Measurements from ENCODE around the gene LYSMD1. TPM values are rescaled to one million over a fixed set of nuclear protein-coding genes. Genes with fewer than 3 reads are reported as not detected.
"Not testable (repeated sequence)": the region's sequence is repeated elsewhere in the genome, so short reads cannot be mapped to it uniquely, and the experiment has no call there.

Gene LYSMD1, protein sequence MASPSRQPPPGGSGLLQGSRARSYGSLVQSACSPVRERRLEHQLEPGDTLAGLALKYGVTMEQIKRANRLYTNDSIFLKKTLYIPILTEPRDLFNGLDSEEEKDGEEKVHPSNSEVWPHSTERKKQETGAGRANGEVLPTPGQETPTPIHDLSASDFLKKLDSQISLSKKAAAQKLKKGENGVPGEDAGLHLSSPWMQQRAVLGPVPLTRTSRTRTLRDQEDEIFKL
- 0.54 TPM for total RNA-seq
- under 1 TPM in 3 of 4 donors, not detected in 1; 0.14 to 0.18 (median 0.14) TPM for polyA plus RNA-seq

DNA sequence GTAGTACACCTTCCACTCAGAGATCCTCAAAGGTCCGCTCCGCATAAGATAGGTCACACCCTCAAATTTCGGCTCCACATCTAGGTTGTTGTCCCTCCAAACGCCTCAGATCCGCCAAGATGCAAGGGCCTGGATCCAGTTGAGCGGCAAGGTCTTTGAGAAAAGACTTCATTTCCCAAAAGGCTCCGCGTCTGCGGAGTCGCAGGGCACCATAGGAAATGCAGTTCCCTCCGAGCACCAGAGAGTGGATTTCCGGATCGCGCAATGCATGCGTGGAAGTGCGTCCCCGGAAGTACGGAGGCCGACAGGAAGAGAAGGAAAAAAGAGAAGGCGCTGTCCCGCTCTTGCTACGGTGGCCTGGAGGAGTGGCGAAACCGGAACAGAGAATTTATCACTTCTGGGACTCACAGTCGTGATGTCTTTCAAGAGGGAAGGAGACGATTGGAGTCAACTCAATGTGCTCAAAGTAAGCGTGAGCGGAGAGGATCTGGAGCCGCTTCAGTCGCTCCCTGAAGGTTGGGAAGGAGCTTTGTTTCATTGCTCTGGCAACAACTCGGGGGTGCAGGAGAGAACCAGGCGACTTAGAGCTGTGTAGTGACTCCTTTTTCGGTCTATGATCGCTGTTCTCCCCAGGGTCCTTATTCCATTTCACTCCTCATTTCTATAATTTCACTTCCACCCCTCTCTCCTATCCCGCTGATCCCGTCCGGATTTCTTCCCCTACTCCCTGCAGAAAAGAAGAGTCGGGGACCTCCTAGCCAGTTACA lies at the start of gene LYSMD1, which contains the start of gene SCNM1:
Gene LYSMD1 (minus strand): TSS at position 165 of the 767 bp plus-strand sequence. CDS start 644 bp downstream, outside the sequence.
Gene SCNM1 (plus strand): TSS at position 407 of the 767 bp plus-strand sequence. CDS start 9 bp downstream, at position 416.
- peak; percentile 95 to 99 (median 97) for DNase-seq
- peaks cover 6% of the 10 kb centered on the region for H3K27me3 Mint-ChIP-seq
- peak within 1 kb of the TSS; percentile 95 to 98 (median 96) for H3K4me3 Mint-ChIP-seq
- H3K9me3 Mint-ChIP-seq: no peaks in the 10 kb centered on the region
- peak; percentile 96 for ATAC-seq (ENCODE audit: low read depth in 2 of 2)
- H3K36me3 Mint-ChIP-seq: peaks cover 29% of the 10 kb centered on the region
- H3K4me1 Mint-ChIP-seq: peaks cover 6 to 74% (median 35%) of the 10 kb centered on the region in 4 donors
- Histone ChIP-seq H3K36me3 (ENCODE audit: control insufficient read depth, insufficient read depth, low read length) (peaks cover 37% of the 10 kb centered on the region), H3K27ac (ENCODE audit: insufficient read depth, low read length, poor library complexity, severe bottlenecking) (peak within 1 kb of the TSS; percentile 70), H3K4me1 (ENCODE audit: control insufficient read depth, insufficient read depth, low read length, poor library complexity, severe bottlenecking) (peaks cover 28% of the 10 kb centered on the region), H3K4me3 (ENCODE audit: low read depth, low read length) (peak within 1 kb of the TSS; percentile 100), H3K27me3 (ENCODE audit: control insufficient read depth, insufficient read depth, low read length) (no peaks in the 10 kb centered on the region), H3K9me3 (ENCODE audit: control insufficient read depth in 2 of 2, low read length in 2 of 2) (no peaks in the 10 kb centered on the region)
- H3K27ac Mint-ChIP-seq: peak within 1 kb of the TSS; percentile 89 to 97 (median 97)

DNA sequence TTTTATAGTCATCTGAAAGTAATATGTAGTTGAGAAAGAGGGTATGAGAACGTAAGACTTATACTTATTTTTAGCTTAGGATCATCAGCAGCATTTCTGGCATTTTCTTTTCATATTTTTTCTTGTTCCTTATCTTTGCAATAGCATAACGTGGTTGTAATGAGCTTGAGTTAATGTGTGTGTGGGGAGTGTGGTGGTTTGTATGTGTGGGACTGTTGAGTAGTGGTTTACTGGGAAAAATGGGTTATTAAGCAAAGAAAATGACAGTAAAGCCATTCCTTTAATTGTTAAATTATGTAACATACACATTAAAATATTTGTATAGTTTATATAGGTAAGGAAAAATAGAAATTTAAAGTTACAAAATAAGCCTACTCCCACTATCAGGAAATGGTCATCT lies 47.9 kb upstream of the LYSMD1 start:
- no peak overlapping the region for H3K27ac ChIP-seq (ENCODE audit: insufficient read depth, low read length, poor library complexity, severe bottlenecking)
- Mint-ChIP-seq H3K27ac (peak overlapping the region in 2 of 3 donors; percentile 56 to 80), H3K4me3 (peak overlapping the region in 1 of 4 donors; percentile 7), H3K4me1 (peaks cover 15 to 46% (median 28%) of the 10 kb centered on the region in 4 donors), H3K36me3 (peaks cover 12% of the 10 kb centered on the region), H3K9me3 (no peaks in the 10 kb centered on the region), H3K27me3 (no peaks in the 10 kb centered on the region)
- H3K4me3 ChIP-seq (ENCODE audit: low read depth, low read length): no peak overlapping the region
- H3K9me3 ChIP-seq (ENCODE audit: control insufficient read depth in 2 of 2, low read length in 2 of 2): no peaks in the 10 kb centered on the region
- ATAC-seq (ENCODE audit: low read depth in 2 of 2): no peak
- H3K36me3 ChIP-seq (ENCODE audit: control insufficient read depth, insufficient read depth, low read length): peaks cover 10% of the 10 kb centered on the region
- H3K4me1 ChIP-seq (ENCODE audit: control insufficient read depth, insufficient read depth, low read length, poor library complexity, severe bottlenecking): peaks cover 5% of the 10 kb centered on the region
- H3K27me3 ChIP-seq (ENCODE audit: control insufficient read depth, insufficient read depth, low read length): no peaks in the 10 kb centered on the region
- DNase-seq: no peak

DNA sequence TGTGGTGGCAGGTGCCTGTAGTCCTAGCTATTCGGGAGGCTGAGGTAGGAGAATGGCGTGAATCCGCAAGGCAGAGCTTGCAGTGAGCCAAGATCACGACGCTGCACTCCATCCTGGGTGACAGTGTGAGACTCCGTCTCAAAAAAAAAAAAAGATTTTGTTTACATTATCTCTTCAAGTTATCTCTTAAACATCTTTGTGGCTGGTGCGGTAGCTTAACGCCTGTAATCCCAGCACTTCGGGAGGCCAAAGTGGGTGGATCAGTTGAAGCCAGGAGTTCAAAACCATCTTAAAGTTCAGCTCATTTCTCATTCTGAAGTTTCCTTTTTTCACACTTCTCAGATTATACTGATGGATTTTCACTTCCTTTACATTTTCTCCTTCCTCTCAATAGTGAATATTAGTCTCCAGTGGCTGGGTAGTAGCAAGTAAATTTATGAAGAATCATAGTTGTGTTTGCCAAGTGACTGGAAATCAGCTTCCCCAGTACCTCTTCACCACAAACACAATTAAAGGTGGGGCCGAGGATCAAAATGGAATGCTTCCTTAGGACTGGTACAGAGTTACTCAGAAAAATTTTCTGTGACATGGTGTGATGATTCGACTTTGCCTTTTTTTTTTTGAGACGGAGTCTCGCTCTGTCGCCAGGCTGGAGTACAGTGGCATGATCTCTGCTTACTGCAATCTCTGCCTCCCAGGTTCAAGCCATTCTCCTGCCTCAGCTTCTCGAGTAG lies 46.4 kb upstream of the LYSMD1 start:
- ATAC-seq (ENCODE audit: low read depth in 2 of 2) (no peak), DNase-seq (peak in 1 of 3 donors; percentile 13)
- H3K4me3 Mint-ChIP-seq: peak overlapping the region in 2 of 4 donors; percentile 48 to 53
- Histone ChIP-seq H3K27me3 (ENCODE audit: control insufficient read depth, insufficient read depth, low read length) (no peaks in the 10 kb centered on the region), H3K27ac (ENCODE audit: insufficient read depth, low read length, poor library complexity, severe bottlenecking) (no peak overlapping the region), H3K9me3 (ENCODE audit: control insufficient read depth in 2 of 2, low read length in 2 of 2) (no peaks in the 10 kb centered on the region), H3K36me3 (ENCODE audit: control insufficient read depth, insufficient read depth, low read length) (peaks cover 12% of the 10 kb centered on the region), H3K4me1 (ENCODE audit: control insufficient read depth, insufficient read depth, low read length, poor library complexity, severe bottlenecking) (peaks cover 5% of the 10 kb centered on the region), H3K4me3 (ENCODE audit: low read depth, low read length) (no peak overlapping the region)
- H3K27me3 Mint-ChIP-seq: no peaks in the 10 kb centered on the region
- no peaks in the 10 kb centered on the region for H3K9me3 Mint-ChIP-seq
- H3K27ac Mint-ChIP-seq: peak overlapping the region; percentile 72 to 95 (median 75)
- H3K4me1 Mint-ChIP-seq: peaks cover 13 to 39% (median 26%) of the 10 kb centered on the region in 4 donors
- peaks cover 15% of the 10 kb centered on the region for H3K36me3 Mint-ChIP-seq

DNA sequence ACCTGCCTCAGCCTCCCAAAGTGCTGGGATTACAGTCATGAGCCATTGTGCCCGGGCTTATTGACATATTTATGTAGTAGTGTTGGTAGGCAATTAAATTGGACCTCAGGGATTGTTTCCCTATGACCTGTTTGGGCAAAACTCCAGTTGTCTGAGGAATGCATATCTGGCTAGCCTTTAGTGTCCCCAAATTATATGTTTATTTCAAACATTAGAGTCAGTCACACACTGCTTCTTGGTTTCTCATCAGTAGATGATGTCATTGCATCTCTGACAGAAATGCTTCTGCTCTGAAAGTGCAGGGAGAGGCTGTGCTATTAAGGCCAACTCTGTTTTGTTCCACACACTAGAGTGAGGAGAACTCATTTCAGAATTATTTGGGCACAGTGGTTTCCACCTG lies 45.1 kb upstream of the LYSMD1 start:
- H3K27ac Mint-ChIP-seq: peak overlapping the region in 1 of 3 donors; percentile 90
- H3K27me3 Mint-ChIP-seq: no peaks in the 10 kb centered on the region
- ATAC-seq (ENCODE audit: low read depth in 2 of 2): no peak
- no peak for DNase-seq
- H3K4me1 ChIP-seq (ENCODE audit: control insufficient read depth, insufficient read depth, low read length, poor library complexity, severe bottlenecking): peaks cover 5% of the 10 kb centered on the region
- H3K27me3 ChIP-seq (ENCODE audit: control insufficient read depth, insufficient read depth, low read length): no peaks in the 10 kb centered on the region
- peaks cover 15% of the 10 kb centered on the region for H3K36me3 Mint-ChIP-seq
- H3K4me1 Mint-ChIP-seq: peaks cover 17 to 36% (median 21%) of the 10 kb centered on the region in 4 donors
- no peaks in the 10 kb centered on the region for H3K9me3 ChIP-seq (ENCODE audit: control insufficient read depth in 2 of 2, low read length in 2 of 2)
- no peak overlapping the region for H3K27ac ChIP-seq (ENCODE audit: insufficient read depth, low read length, poor library complexity, severe bottlenecking)
- H3K4me3 ChIP-seq (ENCODE audit: low read depth, low read length): no peak overlapping the region
- H3K4me3 Mint-ChIP-seq: no peak overlapping the region
- no peaks in the 10 kb centered on the region for H3K9me3 Mint-ChIP-seq
- peaks cover 23% of the 10 kb centered on the region for H3K36me3 ChIP-seq (ENCODE audit: control insufficient read depth, insufficient read depth, low read length)

DNA sequence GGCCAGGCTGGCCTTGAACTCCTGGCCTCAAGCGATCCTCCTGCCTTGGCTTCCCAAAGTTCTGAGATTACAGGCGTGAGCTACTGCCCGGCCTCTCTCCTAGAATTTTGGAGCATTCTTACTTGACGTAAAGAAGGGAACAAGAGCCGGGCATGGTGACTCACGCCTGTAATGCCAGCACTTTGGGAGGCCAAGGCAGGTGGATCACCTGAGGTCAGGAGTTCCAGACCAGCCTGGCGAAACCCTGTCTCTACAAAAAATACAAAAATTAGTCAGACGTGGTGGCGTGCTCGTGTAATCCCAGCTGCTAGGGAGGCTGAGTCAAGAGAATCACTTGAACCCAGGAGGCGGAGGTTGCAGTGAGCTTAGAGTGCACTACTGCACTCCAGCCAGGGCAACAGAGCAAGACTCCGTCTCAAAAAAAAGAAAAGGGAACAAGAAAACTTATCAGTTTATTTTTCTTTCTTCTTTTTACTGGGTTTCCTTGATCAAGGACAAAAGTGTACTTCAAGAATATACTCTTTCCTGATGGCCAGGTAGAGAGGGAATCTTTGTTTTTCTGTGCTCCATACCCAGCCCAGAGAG lies 39.8 kb upstream of the LYSMD1 start:
- not testable (repeated sequence) for H3K4me3 ChIP-seq (ENCODE audit: low read depth, low read length); DNase-seq; ATAC-seq (ENCODE audit: low read depth in 2 of 2); H3K9me3 ChIP-seq (ENCODE audit: control insufficient read depth in 2 of 2, low read length in 2 of 2); H3K27me3 ChIP-seq (ENCODE audit: control insufficient read depth, insufficient read depth, low read length); H3K27me3 Mint-ChIP-seq; H3K9me3 Mint-ChIP-seq; H3K4me3 Mint-ChIP-seq; H3K27ac ChIP-seq (ENCODE audit: insufficient read depth, low read length, poor library complexity, severe bottlenecking); H3K27ac Mint-ChIP-seq
- H3K36me3 ChIP-seq (ENCODE audit: control insufficient read depth, insufficient read depth, low read length): peaks cover 25% of the 10 kb centered on the region
- Mint-ChIP-seq H3K4me1 (peaks cover 15 to 45% (median 20%) of the 10 kb centered on the region in 4 donors), H3K36me3 (peaks cover 14% of the 10 kb centered on the region)
- peaks cover 12% of the 10 kb centered on the region for H3K4me1 ChIP-seq (ENCODE audit: control insufficient read depth, insufficient read depth, low read length, poor library complexity, severe bottlenecking)

DNA sequence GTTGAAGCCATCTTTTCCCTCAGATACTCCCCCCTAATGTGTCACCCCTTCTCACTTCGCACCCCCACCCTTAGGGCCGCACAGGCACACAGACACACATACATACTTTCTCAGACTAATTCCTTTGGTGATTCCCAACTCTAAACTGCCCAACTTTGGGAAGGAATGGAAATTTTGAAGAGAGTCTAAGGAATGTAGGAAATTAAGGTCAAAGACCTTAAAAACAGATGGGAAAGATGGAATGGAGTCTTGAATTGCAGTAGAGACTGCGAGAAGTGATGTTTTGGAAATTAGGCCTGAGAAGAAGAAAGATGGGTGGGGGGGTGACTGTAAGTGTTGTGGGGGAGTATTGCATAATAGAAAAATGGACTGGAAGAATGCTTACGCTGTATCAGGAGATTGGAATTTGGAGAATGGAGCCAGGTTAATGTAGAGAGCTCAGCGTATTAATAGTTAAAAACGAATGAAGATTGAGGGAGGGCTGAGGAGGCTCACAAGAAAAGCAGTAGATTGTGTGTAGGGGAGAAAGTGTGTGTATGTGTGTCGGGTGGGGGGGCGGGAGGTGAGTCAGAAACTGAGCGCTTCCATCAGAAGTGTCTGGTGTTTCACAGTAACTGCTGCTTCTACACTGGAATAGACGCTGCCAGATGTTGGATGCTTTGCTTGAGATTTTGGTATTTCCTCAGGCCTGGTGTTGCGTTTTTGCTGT lies 34.3 kb upstream of the LYSMD1 start:
- Histone ChIP-seq H3K27ac (ENCODE audit: insufficient read depth, low read length, poor library complexity, severe bottlenecking) (no peak overlapping the region), H3K4me1 (ENCODE audit: control insufficient read depth, insufficient read depth, low read length, poor library complexity, severe bottlenecking) (peaks cover 32% of the 10 kb centered on the region), H3K36me3 (ENCODE audit: control insufficient read depth, insufficient read depth, low read length) (peaks cover 5% of the 10 kb centered on the region), H3K4me3 (ENCODE audit: low read depth, low read length) (peak overlapping the region; percentile 95), H3K27me3 (ENCODE audit: control insufficient read depth, insufficient read depth, low read length) (no peaks in the 10 kb centered on the region), H3K9me3 (ENCODE audit: control insufficient read depth in 2 of 2, low read length in 2 of 2) (no peaks in the 10 kb centered on the region)
- DNase-seq (peak in 1 of 3 donors; percentile 41), ATAC-seq (ENCODE audit: low read depth in 2 of 2) (no peak)
- Mint-ChIP-seq H3K9me3 (no peaks in the 10 kb centered on the region), H3K27ac (peak overlapping the region; percentile 76 to 99 (median 97)), H3K4me3 (peak overlapping the region; percentile 95 to 99 (median 98)), H3K36me3 (peaks cover 16% of the 10 kb centered on the region), H3K27me3 (peaks cover 14% of the 10 kb centered on the region), H3K4me1 (peaks cover 28 to 65% (median 40%) of the 10 kb centered on the region in 4 donors)
